Spleen (tissue), 11 donors: ENCODE measurements around the gene MCEMP1. TPM values are rescaled to one million over a fixed set of nuclear protein-coding genes. Genes with fewer than 3 reads are reported as not detected.

Experiments used
- DNase-seq: peaks from one replicate; pipeline ENCODE4 v3.0.0-alpha.2; 2020
- H3K27ac ChIP-seq, 8 donors: fragments of 200-600 bp; sonication (generic) in 7 of 8; 1 replicate in 4 of 8; 2 replicates in 4 of 8; pipeline versions ENCODE4 v1.5.0 to v1.8.0; 2016 to 2021; ENCODE audit warnings: inconsistent platforms in 4 of 8, mild to moderate bottlenecking in 4 of 8, moderate library complexity in 1 of 8
- H3K27me3 ChIP-seq, 7 donors: fragments of 200-600 bp; sonication (generic) in 6 of 7; replicated peaks in 1 of 7; 1 replicate in 4 of 7; 2 replicates in 3 of 7; pipeline versions ENCODE4 v1.5.0 to v1.8.0; 2016 to 2021; ENCODE audit warnings: inconsistent platforms in 3 of 7, mild to moderate bottlenecking in 1 of 7
- H3K36me3 ChIP-seq, 6 donors: fragments of 200-600 bp; sonication (generic) in 5 of 6; 1 replicate in 4 of 6; 2 replicates in 2 of 6; pipeline versions ENCODE4 v1.5.0 to v1.8.0; 2016 to 2021; ENCODE audit warnings: inconsistent platforms in 2 of 6
- H3K4me1 ChIP-seq, 6 donors: fragments of 200-600 bp; sonication (generic) in 5 of 6; 1 replicate in 3 of 6; 2 replicates in 3 of 6; pipeline versions ENCODE4 v1.5.0 to v1.8.0; 2016 to 2021; ENCODE audit warnings: inconsistent platforms in 3 of 6
- H3K4me3 ChIP-seq, 8 donors: fragments of 200-600 bp; sonication (generic) in 7 of 8; 1 replicate in 4 of 8; 2 replicates in 4 of 8; pipeline versions ENCODE4 v1.5.0 to v1.8.0; 2016 to 2021; ENCODE audit warnings: inconsistent platforms in 4 of 8, mild to moderate bottlenecking in 4 of 8, moderate library complexity in 2 of 8
- H3K9me3 ChIP-seq, 8 donors: fragments of 200-600 bp; sonication (generic) in 7 of 8; 1 replicate in 4 of 8; 2 replicates in 4 of 8; pipeline versions ENCODE4 v1.5.0 to v1.8.0; 2016 to 2021; ENCODE audit warnings: inconsistent platforms in 4 of 8
- CTCF ChIP-seq, 11 experiments: fragments of 200-600 bp in 7 of 11; fragments of 450-650 bp in 4 of 11; sonication (generic) in 4 of 11; IDR thresholded peaks in 8 of 11; conservative IDR thresholded peaks in 3 of 11; 1 replicate in 7 of 11; 2 replicates in 4 of 11; pipeline versions ENCODE4 v1.4.0 to v1.8.0; 2016 to 2021; ENCODE audit warnings: antibody characterized with exemption in 11 of 11, inconsistent platforms in 4 of 11, mild to moderate bottlenecking in 1 of 11
- POLR2A ChIP-seq, 3 donors: fragments of 450-650 bp; IDR thresholded peaks; one replicate each; pipeline ENCODE4 v1.5.1; 2017; ENCODE audit warnings: antibody characterized with exemption in 3 of 3, mild to moderate bottlenecking in 1 of 3
- POLR2AphosphoS5 ChIP-seq, 3 donors: sonication (generic); formaldehyde crosslinking; IDR thresholded peaks; one replicate each; pipeline ENCODE4 v1.5.1; 2017; ENCODE audit warnings: antibody characterized with exemption in 3 of 3
- WGBS, 5 donors: extraction: QIAGEN DNeasy Blood & Tissue Kit in 3 of 5; methylation state at CpG; one replicate each; pipeline versions ENCODE4 v1.1.5 to v1.1.7; 2013 to 2018; 5-methylcytosine and 5-hydroxymethylcytosine counted together
- intact Hi-C: fragments of 100-400 bp; cut with DNase I; formaldehyde crosslinking; loops from one replicate; pipeline ENCODE4 v1.15.0; 2023; ENCODE audit warnings: low total_unique reads
- polyA plus RNA-seq, 3 donors: library from polyadenylated mRNA; stranded (reverse); fragments of 200-250 nt; gene quantifications; one replicate each; pipeline ENCODE4 v1.2.1, GENCODE V29; 2013
- total RNA-seq, 7 donors: library from RNA; depleted of rRNA in 3 of 7; stranded (reverse); fragments of >200 nt in 3 of 7; fragmentation: NEBNext Ultra II Directional in 4 of 7; extraction: Animal tissue kit (Norgen Biotek cat#: 25700) in 4 of 7; gene quantifications; one replicate each; pipeline versions ENCODE4 v1.1.0 to v1.2.1, GENCODE V29; 2016 to 2021
- donor health status: healthy with polysubstance abuse.
- donor health status: DM: no; HTN: no; CAD: no; lungs with moderate emphysema.
- donor health status: DM: no; HTN: no; CAD: no.
- donor health status: Bipolar disorder and iron deficiency.
- donor health status: healthy.
- donor health status: DM: no; HTN: no; CAD: no.
- donor health status: DM: yes; HTN: yes; CAD: no.

Gene MCEMP1
- total and polyA plus RNA-seq, 10 donors = 3.9 to 95.6 (median 24.1) TPM

GRCh38 chr19:7685546-7686445, 8.9 kb downstream of the MCEMP1 start:
- Histone ChIP-seq H3K9me3 (no peaks in the 10 kb centered on the region), H3K4me1 (peaks cover 2 to 41% (median 14%) of the 10 kb centered on the region in 6 donors), H3K4me3 (no peak overlapping the region), H3K36me3 (peaks cover 0 to 53% (median 29%) of the 10 kb centered on the region in 6 donors), H3K27me3 (peaks cover 0 to 18% (median 0%) of the 10 kb centered on the region in 7 donors), H3K27ac (no peak overlapping the region)
- TF ChIP-seq CTCF (IDR thresholded peaks at IDR 0.05 in 8 of 11, conservative IDR thresholded peaks at IDR 0.05 in 3 of 11) (no peak), POLR2AphosphoS5 (IDR thresholded peaks at IDR 0.05) (peak in 2 of 3 donors; percentile 10 to 55), POLR2A (IDR thresholded peaks at IDR 0.05) (no peak)
- WGBS, 5 donors = 70 to 76% (median 72%) methylated on average over 19 of the region's 19 CpGs
- peak; percentile 69 for DNase-seq
- intact Hi-C loops = no loop called here

GRCh38 chr19:7687177-7687576, 10.3 kb downstream of the MCEMP1 start:
- H3K27ac ChIP-seq = no peak overlapping the region
- H3K9me3 ChIP-seq = no peaks in the 10 kb centered on the region
- 87 to 92% (median 90%) methylated on average over 12 of the region's 12 CpGs for WGBS, 5 donors
- H3K4me3 ChIP-seq = no peak overlapping the region
- peaks cover 0 to 50% (median 29%) of the 10 kb centered on the region in 6 donors for H3K36me3 ChIP-seq
- peaks cover 0 to 30% (median 9%) of the 10 kb centered on the region in 6 donors for H3K4me1 ChIP-seq
- peaks cover 0 to 18% (median 0%) of the 10 kb centered on the region in 7 donors for H3K27me3 ChIP-seq
- intact Hi-C loops = no loop called here
- DNase-seq = peak; percentile 69
- TF ChIP-seq CTCF (IDR thresholded peaks at IDR 0.05 in 8 of 11, conservative IDR thresholded peaks at IDR 0.05 in 3 of 11) (no peak), POLR2AphosphoS5 (IDR thresholded peaks at IDR 0.05) (peak; percentile 27 to 73 (median 40))

GRCh38 chr19:7689165-7689564, 12.3 kb downstream of the MCEMP1 start:
- H3K4me1 ChIP-seq = peaks cover 0 to 28% (median 5%) of the 10 kb centered on the region in 6 donors
- H3K27me3 ChIP-seq = peaks cover 0 to 18% (median 0%) of the 10 kb centered on the region in 7 donors
- no peaks in the 10 kb centered on the region for H3K9me3 ChIP-seq
- peak; percentile 77 for DNase-seq
- no peak for TF ChIP-seq POLR2A (IDR thresholded peaks at IDR 0.05)
- peak in 2 of 3 donors; percentile 6 to 31 for TF ChIP-seq POLR2AphosphoS5 (IDR thresholded peaks at IDR 0.05)
- no peak for TF ChIP-seq CTCF (IDR thresholded peaks at IDR 0.05 in 8 of 11, conservative IDR thresholded peaks at IDR 0.05 in 3 of 11)
- H3K36me3 ChIP-seq = peaks cover 0 to 30% (median 10%) of the 10 kb centered on the region in 6 donors
- no peak overlapping the region for H3K4me3 ChIP-seq
- intact Hi-C loops = no loop called here
- H3K27ac ChIP-seq = no peak overlapping the region
- WGBS, 5 donors = 36 to 53% (median 43%) methylated on average over 15 to 23 of the region's 23 CpGs

GRCh38 chr19:7690779-7691258, 13.9 kb downstream of the MCEMP1 start:
- peak overlapping the region in 1 of 8 donors; percentile 78 for H3K27ac ChIP-seq
- TF ChIP-seq POLR2AphosphoS5 (IDR thresholded peaks at IDR 0.05) (no peak), POLR2A (IDR thresholded peaks at IDR 0.05) (no peak), CTCF (IDR thresholded peaks at IDR 0.05 in 8 of 11, conservative IDR thresholded peaks at IDR 0.05 in 3 of 11) (no peak)
- no peaks in the 10 kb centered on the region for H3K9me3 ChIP-seq
- no peak for DNase-seq
- peaks cover 0 to 18% (median 0%) of the 10 kb centered on the region in 7 donors for H3K27me3 ChIP-seq
- intact Hi-C loops = no loop called here
- peaks cover 0 to 15% (median 0%) of the 10 kb centered on the region in 6 donors for H3K36me3 ChIP-seq
- no peak overlapping the region for H3K4me3 ChIP-seq
- peaks cover 6 to 43% (median 18%) of the 10 kb centered on the region in 6 donors for H3K4me1 ChIP-seq
- 69 to 78% (median 74%) methylated on average over 8 of the region's 8 CpGs for whole genome bisulfite sequencing, 5 donors
